GM12892 (cell line): ENCODE data around the gene GM2A.

Experiments used
- POLR2A ChIP-seq: IDR thresholded peaks from 2 replicates; pipeline ENCODE4 v1.6.1; 2011; ENCODE audit warnings: low read depth, low read length, control low read depth
- POLR2AphosphoS5 ChIP-seq: IDR thresholded peaks from 2 replicates; pipeline ENCODE4 v1.6.1; 2011; ENCODE audit warnings: low read depth, low read length, control low read depth
- TAF1 ChIP-seq: IDR thresholded peaks from 2 replicates; pipeline ENCODE4 v1.6.1; 2011; ENCODE audit warnings: low read depth, mild to moderate bottlenecking, control low read depth, low read length, borderline replicate concordance

DNA sequence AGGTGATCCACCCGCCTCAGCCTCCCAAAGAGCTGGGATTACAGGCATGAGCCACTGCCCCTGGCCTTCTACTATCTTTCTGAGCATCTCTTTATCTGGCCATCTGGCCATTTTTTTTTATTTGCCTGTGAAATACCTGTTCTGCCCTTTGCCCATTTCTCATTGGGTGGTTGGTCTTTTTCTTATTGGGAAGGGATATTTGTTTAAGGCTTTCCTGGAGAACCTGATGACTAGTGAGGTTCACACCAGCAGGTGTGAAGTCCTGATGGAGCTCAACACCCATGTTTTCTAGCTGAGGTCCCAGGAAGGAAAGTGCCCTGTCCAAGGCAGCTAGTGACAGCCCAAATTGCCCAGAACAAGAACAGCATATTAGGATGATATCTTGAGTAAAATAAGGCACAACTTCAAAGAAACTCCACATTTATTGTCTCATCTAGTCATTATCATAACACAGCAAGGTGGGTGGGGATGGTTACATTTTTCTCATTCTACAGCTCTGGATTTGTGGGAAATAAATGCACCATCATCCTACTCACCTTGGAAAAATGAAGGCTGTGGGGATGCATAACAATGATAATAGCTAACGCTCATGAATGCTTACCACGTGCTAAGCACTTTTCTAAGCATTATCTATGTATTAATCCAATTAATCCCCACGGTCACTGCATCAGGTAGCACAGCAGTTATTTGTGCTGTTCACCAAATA lies 30.3 kb downstream of the GM2A start:
- TF ChIP-seq TAF1 (no peak), POLR2AphosphoS5 (no peak), POLR2A (no peak)
